Neutrophil (primary cell): Measurements from ENCODE around the gene NFE2L3.

Experiments
- H3K27ac ChIP-seq: fragments of 200-600 bp; sonication (generic); 2 replicates; pipeline ENCODE4 v1.5.1; 2016; ENCODE audit warnings: mild to moderate bottlenecking, moderate library complexity
- H3K27me3 ChIP-seq: fragments of 200-600 bp; sonication (generic); 2 replicates; pipeline ENCODE4 v1.6.0; 2016; ENCODE audit warnings: mild to moderate bottlenecking
- H3K36me3 ChIP-seq: fragments of 200-600 bp; sonication (generic); 2 replicates; pipeline ENCODE4 v1.5.1; 2017
- H3K4me1 ChIP-seq, 2 experiments: fragments of 200-600 bp in 1 of 2; sonication (generic) in 1 of 2; 1 replicate in 1 of 2; 2 replicates in 1 of 2; pipeline versions ENCODE4 v1.5.1 to v1.6.1; 2013 to 2016; ENCODE audit warnings: low read depth in 1 of 2, low read length in 1 of 2, mild to moderate bottlenecking in 1 of 2, moderate library complexity in 1 of 2; ENCODE audit not compliant: control insufficient read depth in 1 of 2, insufficient read depth in 1 of 2
- H3K4me3 ChIP-seq, 2 experiments: fragments of 200-600 bp in 1 of 2; sonication (generic) in 1 of 2; 1 replicate in 1 of 2; 2 replicates in 1 of 2; pipeline ENCODE4 v1.5.1; 2013 to 2016; ENCODE audit warnings: low read depth in 1 of 2, low read length in 1 of 2, mild to moderate bottlenecking in 1 of 2, moderate library complexity in 1 of 2
- H3K9me3 ChIP-seq: fragments of 200-600 bp; sonication (generic); 2 replicates; pipeline ENCODE4 v1.5.1; 2016
- TF ChIP-seq, protein P1 (sequence below): fragments of 200-600 bp; sonication (generic); IDR thresholded peaks from 2 replicates; pipeline ENCODE4 v1.5.1; 2016; ENCODE audit warnings: antibody characterized with exemption

The NFE2L3 gene

DNA sequence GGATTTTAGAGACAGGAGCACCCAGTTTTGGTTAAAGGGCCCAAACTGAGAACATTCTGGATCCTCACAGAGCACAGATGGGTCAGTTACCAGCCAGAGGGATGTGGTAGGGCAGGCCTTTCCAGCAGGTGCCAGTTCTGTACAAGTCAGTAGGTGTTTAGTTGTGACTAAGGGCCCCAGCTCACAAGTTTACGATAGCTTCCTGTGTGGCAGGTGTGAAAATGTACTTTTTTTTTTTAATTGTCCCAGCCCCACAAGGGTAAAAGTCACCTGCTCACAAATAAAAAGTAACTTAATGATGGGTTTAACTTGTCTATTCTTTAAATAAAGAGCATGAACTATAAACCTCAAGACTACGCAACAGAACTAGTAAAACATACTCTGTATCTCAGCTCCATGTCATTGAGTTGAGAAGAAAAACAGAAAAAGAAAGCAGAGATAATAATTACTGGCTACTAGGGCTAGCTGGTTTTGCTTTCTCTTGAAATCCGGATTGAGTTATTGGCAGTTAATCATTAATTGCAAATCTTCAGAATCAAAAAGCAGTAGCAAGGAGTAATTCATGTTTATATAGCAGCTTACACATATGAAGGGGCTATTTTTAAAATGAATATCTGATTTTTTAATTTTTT lies 15.4 kb downstream of the NFE2L3 start:
- H3K4me3 ChIP-seq, result no peak overlapping the region
- no peaks in the 10 kb centered on the region for H3K27me3 ChIP-seq
- no peak overlapping the region for H3K27ac ChIP-seq
- TF ChIP-seq, protein P1, sequence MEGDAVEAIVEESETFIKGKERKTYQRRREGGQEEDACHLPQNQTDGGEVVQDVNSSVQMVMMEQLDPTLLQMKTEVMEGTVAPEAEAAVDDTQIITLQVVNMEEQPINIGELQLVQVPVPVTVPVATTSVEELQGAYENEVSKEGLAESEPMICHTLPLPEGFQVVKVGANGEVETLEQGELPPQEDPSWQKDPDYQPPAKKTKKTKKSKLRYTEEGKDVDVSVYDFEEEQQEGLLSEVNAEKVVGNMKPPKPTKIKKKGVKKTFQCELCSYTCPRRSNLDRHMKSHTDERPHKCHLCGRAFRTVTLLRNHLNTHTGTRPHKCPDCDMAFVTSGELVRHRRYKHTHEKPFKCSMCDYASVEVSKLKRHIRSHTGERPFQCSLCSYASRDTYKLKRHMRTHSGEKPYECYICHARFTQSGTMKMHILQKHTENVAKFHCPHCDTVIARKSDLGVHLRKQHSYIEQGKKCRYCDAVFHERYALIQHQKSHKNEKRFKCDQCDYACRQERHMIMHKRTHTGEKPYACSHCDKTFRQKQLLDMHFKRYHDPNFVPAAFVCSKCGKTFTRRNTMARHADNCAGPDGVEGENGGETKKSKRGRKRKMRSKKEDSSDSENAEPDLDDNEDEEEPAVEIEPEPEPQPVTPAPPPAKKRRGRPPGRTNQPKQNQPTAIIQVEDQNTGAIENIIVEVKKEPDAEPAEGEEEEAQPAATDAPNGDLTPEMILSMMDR, result no peak
- H3K9me3 ChIP-seq, result no peaks in the 10 kb centered on the region
- H3K4me1 ChIP-seq, result no peaks in the 10 kb centered on the region
- no peaks in the 10 kb centered on the region for H3K36me3 ChIP-seq

DNA sequence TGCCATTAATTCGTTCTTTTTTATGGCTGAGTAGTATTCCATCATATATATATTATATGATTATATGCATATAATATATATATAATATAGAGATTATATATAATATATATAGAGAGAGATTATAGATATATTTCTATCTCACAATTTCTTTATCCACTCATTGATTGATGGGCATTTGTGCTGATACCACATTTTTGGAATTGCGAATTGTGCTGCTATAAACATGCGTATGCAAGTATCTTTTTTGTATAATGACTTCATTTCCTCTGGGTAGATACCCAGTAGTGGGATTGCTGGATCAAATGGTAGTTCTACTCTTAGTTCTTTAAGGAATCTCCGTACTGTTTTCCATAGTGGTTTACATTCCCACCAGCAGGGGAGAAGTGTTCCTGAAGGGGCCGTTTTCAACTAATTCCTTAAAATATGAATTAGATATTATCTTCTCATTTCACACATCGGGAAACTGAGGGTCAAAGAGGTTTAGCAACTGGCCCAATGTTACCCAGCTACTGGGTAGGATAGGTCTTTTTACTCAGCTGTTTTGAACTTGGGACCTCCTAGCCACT lies 16.5 kb downstream of the NFE2L3 start:
- H3K9me3 ChIP-seq, result no peaks in the 10 kb centered on the region
- H3K4me3 ChIP-seq, result no peak overlapping the region
- TF ChIP-seq, protein P1, result no peak
- H3K27me3 ChIP-seq, result no peaks in the 10 kb centered on the region
- H3K36me3 ChIP-seq, result no peaks in the 10 kb centered on the region
- no peaks in the 10 kb centered on the region for H3K4me1 ChIP-seq
- H3K27ac ChIP-seq, result no peak overlapping the region

DNA sequence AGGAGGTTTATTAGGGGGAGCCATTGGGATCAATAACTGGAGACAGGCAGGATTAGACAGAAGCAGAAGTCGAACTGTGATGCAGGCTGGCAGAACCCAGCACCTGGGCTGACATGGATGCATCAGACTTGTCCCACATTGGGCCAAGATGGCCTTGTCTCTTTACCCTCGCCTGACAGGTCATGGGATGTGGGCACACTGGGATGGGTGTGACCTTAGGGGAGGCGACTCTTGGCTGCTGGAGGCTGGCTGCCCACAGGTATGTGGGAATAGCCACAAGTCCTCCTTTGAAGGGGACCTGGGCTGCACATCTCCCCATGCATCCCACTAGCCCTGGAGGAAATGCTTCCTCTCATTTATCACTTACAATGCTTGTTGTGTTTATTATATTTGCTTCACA lies 17.3 kb downstream of the NFE2L3 start:
- no peaks in the 10 kb centered on the region for H3K27me3 ChIP-seq
- no peaks in the 10 kb centered on the region for H3K36me3 ChIP-seq
- no peaks in the 10 kb centered on the region for H3K4me1 ChIP-seq
- no peaks in the 10 kb centered on the region for H3K9me3 ChIP-seq
- H3K4me3 ChIP-seq, result no peak overlapping the region
- TF ChIP-seq, protein P1, result no peak
- H3K27ac ChIP-seq, result no peak overlapping the region

DNA sequence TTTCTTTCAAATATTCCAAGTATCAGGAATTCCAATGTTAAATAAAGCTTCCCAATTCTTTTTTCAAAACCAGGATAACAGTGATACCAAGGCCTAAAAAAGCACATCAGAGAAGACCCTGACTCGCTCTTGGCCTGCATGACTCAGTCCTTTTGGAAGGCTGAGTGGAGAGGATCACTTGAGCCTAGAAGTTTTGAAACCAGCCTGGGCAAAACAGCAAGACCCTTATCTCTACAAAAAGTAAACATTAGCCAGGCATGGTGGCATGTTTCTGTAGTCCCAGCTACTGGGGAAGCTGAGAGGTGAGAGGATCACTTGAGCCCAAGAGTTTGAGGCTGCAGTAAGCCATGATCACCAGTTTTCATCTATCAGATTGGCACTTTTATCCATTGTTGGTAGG lies 18.7 kb downstream of the NFE2L3 start:
- Histone ChIP-seq H3K27ac (no peak overlapping the region), H3K36me3 (no peaks in the 10 kb centered on the region), H3K4me3 (no peak overlapping the region), H3K4me1 (no peaks in the 10 kb centered on the region), H3K9me3 (no peaks in the 10 kb centered on the region), H3K27me3 (no peaks in the 10 kb centered on the region)
- TF ChIP-seq, protein P1, result no peak

DNA sequence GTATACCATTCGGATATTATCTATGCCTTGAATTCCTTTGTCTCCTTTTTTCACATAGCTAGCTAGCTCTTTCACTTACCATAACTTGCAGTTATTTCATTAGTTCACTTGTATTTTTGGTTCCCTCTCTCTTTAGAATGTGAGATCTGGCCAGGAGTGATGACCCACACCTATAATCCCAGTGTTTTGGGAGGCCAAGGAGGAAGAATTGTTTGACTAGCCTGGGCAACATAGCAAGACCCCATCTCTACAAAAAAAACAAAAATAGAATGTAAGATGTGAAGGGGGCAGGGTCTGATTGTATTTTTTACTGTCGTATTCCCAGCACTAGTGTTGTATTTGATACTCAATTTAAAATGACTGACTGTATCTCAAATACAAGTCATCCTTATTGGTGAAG lies 19.6 kb downstream of the NFE2L3 start:
- Histone ChIP-seq H3K36me3 (no peaks in the 10 kb centered on the region), H3K27ac (no peak overlapping the region), H3K27me3 (no peaks in the 10 kb centered on the region), H3K4me3 (no peak overlapping the region), H3K4me1 (no peaks in the 10 kb centered on the region), H3K9me3 (no peaks in the 10 kb centered on the region)
- TF ChIP-seq, protein P1, result no peak
